Measurements from ENCODE around the gene TUBB8B.
"Not testable (repeated sequence)": the region's sequence is repeated elsewhere in the genome, so short reads cannot be mapped to it uniquely, and the experiment has no call there.

TUBB8B gene

DNA sequence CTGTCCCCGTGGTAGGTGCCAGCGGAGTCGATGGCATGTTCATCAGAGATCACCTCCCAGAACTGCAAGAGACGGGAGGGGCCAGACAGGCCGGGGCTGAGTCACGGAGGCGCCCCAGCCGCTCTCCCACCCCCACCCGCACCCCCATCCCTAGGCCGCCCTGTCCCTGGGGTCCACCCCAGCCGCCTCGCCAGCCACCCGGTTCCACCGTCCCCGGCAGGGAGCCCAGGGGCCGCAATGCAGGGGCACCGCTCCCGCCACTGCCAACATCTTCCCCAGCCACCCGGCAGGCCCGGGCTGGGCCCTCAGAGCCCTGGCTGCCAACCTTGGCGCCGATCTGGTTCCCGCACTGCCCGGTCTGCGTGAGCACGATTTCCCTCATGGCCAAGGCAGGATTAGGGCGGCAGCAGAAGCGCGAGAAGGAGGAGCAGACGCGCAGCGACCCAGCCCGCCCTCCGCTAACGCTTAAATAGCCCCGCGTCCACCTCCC is at the start of gene TUBB8B:
TSS of gene TUBB8B (minus strand) at position 440 of the 490 bp plus-strand sequence. CDS start at position 382, 58 bp downstream.
- not testable (repeated sequence) for DNase-seq (ENCODE audit: low spot score)

DNA sequence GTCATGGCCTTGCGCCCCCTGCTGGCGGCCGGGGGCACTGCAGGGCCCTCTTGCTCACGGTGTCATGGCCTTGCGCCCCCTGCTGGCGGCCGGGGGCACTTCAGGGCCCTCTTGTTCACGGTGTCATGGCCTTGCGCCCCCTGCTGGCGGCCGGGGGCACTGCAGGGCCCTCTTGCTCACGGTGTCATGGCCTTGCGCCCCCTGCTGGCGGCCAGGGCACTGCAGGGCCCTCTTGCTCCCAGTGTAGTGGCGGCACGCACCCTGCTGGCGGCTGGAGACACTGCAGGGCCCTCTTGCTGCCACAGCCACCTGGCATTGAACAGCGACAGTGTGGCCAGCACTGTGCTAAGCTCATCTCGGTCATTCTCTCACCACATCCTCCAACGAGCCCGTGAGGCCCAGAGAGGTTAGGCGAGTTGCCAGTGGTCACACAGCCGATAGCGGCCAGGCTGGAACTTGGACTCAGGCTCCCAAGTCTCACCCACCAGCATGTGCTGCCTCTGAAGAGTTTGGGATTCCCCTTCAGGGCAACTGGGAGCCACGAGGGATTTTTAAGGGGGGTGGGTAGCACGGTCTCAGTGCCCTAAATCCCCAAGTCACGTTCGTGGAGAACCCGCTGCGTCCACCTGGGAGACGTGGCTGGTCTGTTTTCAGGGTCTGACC is 48.0 kb upstream of the TUBB8B start:
- not testable (repeated sequence) for DNase-seq (ENCODE audit: low spot score)

DNA sequence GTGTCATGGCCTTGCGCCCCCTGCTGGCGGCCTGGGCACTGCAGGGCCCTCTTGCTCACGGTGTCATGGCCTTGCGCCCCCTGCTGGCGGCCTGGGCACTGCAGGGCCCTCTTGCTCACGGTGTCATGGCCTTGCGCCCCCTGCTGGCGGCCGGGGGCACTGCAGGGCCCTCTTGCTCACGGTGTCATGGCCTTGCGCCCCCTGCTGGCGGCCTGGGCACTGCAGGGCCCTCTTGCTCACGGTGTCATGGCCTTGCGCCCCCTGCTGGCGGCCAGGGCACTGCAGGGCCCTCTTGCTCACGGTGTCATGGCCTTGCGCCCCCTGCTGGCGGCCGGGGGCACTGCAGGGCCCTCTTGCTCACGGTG is 47.3 kb upstream of the TUBB8B start:
- not testable (repeated sequence) for DNase-seq (ENCODE audit: low spot score)

DNA sequence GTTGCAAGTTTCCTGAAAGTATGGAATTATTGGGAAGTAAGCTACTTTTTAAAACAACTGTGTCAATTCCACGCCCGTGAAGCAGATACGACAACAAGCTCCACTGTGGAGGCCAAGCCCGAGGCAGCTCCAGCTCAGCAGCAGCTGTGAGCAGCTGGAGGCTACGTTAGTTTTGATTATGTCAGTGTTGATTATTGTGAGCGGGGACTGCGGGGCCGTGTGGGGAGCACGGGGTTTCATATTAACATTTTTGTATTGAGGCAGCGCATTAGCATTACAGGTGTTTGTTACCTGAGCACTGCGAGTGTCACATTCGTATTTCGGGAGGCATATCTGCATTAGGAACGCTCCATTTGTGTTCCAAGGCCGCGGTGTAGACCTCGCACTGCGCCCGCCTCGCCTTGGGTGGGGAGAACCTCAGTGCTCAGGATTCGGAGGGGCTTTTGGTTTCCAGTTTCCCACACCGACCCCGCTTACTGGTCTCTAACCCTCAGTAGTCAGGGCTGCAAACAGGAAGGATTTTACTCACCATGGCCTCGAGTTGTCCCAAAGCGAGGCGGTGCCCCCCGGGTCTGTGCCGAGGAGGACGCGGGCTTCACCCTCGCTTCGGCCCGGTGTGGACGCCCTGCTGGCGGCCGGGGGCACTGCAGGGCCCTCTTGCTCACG is 46.8 kb upstream of the TUBB8B start:
- DNase-seq (ENCODE audit: low spot score): not testable (repeated sequence)

DNA sequence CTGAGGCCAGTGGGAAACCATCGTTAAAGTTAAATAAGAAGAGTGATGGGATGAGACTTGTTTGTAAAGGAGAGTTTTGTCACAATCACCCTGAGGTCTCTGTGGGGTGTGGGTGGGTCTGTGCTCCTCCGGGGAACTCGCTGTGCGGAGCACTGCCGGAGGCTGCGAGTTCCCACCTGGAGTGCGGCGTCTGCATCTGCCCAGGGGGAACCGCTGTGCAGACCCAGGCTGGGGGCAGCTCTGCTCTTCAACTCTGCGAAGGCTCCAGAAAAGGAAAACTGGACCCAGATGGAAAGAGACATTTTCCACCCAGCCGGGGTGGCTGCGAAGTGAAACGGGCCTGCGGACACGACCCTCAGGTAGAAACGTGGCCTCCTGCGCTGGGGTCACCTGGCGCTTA is 46.2 kb upstream of the TUBB8B start:
- not testable (repeated sequence) for DNase-seq (ENCODE audit: low spot score)

DNA sequence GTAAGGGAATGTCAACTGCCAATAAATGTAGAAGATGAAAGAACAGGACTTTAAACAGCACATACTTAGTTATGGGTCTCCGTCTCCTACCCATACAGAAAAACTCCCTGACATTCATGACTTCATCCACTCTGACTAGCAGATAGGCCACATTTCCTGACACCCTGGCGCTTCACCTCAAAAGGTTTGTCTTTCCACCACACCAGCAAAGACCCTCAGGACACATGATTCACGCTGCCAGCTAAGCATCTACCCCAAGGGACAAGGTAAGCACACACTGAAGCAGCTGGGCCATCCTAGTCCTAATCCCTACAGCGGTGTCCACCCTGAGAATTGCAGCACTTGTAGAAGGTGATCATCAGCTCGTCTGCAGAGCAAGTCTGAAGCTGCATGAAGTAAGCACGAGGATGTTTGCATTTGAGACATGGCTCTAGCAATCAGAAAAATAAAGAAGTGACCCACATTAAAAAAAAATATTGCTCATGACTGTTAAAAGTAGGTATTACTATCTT is 44.5 kb upstream of the TUBB8B start:
- not testable (repeated sequence) for DNase-seq (ENCODE audit: low spot score)

DNA sequence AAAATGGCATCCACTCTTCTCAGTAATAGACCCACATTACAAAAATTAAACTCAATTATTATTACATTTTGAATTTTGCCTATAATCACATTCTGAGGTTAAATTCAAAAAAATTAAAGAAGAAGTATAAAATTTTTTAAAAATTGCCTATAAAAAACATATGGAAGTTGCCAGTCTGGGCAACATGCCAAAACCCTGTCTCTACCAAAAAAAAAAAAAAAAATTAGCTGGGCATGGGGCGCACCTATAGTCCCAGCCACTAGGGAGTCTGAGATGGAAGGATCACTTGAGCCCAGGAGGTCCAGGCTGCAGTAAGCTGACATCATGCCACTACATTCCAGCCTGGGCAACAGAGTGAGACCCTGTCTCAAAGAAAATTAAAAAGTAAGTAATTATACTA is 42.1 kb upstream of the TUBB8B start:
- not testable (repeated sequence) for DNase-seq (ENCODE audit: low spot score)

DNA sequence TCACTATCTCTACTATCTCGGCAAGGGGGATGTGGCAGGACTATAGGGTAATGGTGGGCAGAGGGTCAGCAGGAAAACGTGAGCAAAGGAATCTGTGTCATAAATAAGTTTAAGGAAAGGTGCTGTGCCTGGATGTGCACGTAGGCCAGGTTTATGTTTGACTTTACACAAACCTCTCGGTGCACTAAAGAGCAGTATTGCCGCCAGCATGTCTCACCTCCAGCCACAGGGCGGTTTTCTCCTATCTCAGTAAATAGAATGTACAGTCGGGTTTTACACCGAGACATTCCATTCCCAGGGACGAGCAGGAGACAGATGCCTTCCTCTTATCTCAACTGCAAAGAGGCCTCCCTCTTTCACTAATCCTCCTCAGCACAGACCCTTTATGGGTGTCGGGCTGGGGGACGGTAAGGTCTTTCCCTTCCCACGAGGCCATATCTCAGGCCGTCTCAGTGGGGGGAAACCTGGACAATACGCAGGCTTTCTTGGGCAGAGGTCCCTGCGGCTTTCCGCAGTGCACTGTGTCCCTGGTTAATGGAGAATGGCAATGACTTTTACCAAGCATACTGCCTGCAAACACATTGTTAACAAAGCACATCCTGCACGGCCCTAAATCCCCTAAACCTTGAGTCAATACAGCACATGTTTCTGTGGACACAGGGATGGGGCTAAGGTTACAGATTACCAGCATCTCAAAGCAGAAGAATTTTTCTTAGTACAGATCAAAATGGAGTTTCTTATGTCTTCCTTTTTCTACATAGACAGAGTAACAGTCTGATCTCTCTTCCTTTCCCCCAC is 41.2 kb upstream of the TUBB8B start:
- not testable (repeated sequence) for DNase-seq (ENCODE audit: low spot score)

DNA sequence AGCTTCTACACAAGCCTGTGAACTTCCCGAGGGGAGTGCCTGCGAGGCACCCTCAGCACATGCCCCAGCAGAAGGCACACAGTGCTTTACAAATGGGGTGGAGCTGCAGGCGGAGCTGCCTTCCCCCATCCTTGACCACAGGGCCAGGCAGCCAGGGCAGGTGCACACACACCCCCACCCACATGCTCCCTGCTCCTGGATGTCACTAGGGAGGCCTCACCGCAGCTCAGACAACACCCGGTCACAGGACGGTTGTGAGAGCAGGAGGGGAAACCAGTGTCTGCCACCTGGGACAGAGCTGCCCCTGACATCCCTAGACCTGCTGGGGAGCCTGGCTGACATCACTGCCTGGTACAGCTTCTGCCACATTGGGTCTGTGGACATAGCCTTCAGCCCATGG is 39.7 kb upstream of the TUBB8B start:
- DNase-seq (ENCODE audit: low spot score): not testable (repeated sequence)

DNA sequence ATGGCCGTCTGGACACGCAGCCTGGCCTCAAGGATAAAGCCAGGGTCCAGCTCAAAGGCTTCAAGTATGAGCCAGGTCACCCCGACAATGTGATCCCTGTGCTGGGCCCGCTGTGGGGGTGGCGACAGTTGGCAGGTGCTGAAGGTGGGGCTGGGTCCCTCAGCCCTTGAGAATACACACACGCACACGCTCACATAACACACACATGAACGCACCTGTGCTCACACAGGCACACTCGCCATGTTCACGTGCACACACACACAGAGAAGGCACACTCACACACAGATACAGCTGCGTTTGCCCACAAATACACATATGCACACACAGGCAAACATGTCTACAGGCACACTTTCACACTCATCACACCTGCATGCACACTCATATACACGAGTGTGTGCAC is 35.4 kb upstream of the TUBB8B start:
- not testable (repeated sequence) for DNase-seq (ENCODE audit: low spot score)

DNA sequence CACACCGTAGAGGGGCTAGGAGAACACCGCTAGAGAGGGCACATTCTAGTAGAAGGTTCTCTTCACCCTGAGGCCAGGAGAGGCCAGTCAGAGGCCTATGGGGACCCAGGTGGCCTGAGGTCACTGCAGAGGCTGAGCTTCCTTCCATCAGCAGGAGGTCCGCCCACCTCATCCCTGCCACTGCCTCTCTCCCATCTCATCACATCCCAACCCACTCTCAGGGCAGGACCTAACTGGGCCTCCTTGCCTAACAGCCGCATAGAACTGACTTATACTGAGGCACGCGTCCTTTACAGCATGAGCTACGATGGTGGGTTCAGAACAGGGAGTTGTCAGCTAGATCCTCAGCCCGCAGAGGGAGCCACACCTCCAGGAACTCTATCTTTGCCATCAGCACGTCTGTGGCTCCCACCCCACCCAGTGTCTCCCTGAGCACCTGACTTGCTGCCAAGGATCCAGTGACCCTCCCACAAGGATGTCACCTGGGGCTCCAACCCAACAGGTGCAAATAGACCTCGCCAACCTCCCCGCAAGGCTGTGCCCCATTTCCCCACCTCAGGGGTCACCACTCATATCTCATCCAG is 33.3 kb upstream of the TUBB8B start:
- not testable (repeated sequence) for DNase-seq (ENCODE audit: low spot score)

DNA sequence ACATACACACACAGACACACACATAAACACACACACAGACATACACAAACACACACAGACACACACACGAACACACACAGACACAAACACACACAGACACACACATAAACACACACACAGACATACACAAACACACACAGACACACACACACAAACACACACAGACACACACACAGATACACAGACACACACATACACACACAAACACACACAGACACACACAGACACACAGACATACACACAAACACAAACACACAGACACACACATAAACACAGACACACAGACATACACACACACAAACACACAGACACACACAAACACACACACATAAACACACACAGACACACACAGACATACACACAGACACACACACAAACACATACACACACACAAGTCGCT is 31.5 kb upstream of the TUBB8B start:
- DNase-seq (ENCODE audit: low spot score): not testable (repeated sequence)

DNA sequence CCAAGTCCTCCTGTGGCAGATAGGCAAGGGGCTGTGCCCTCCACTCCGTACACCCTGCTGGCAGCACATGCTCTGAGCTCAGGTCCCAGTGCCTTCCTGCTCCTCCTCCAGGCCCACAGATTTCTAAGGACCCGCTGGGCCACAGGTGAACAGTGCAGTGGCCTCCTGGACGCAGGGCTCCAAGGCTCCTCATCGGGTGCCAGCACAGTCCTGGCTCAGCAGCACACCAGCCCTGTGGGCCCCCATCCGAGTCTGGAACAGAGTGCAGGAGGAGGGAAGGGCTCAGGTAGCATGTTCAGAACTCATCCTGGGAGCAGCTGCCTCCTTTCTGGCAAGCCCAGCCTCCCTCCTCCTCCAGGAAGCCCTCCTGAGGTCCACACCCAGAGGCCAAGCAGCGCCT is 30.8 kb upstream of the TUBB8B start:
- DNase-seq (ENCODE audit: low spot score): not testable (repeated sequence)

DNA sequence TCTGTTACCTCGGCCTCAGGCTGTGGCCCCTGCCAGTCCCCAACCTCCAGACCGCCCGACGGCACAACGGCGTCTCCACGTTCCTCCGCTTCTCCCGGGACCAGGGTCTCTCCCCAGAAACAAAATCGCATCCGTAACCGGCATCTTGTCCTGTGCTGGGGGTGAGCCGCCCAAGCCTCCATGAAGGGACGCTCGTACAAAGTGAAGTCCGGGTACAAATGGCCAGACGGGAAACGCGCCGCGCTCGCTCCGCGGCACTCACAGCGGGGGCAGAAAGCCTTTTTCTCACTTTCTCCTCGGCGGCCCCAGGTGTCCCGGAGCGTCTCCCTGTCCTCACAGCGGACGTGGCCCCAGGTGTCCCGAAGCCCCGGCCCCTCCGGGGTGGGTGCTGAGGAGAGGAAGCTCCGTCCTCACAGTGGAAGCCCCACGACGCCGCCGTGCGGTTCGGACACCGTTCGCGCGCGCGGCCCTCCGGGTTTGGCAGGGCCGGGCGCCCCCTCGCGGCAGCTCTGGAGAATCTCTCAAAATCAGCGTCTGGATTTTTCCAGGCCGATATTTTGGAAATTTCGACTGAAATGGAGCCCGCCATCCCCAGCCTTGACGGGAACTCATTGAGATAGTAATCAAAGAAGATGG is 26.2 kb upstream of the TUBB8B start:
- not testable (repeated sequence) for DNase-seq (ENCODE audit: low spot score)

DNA sequence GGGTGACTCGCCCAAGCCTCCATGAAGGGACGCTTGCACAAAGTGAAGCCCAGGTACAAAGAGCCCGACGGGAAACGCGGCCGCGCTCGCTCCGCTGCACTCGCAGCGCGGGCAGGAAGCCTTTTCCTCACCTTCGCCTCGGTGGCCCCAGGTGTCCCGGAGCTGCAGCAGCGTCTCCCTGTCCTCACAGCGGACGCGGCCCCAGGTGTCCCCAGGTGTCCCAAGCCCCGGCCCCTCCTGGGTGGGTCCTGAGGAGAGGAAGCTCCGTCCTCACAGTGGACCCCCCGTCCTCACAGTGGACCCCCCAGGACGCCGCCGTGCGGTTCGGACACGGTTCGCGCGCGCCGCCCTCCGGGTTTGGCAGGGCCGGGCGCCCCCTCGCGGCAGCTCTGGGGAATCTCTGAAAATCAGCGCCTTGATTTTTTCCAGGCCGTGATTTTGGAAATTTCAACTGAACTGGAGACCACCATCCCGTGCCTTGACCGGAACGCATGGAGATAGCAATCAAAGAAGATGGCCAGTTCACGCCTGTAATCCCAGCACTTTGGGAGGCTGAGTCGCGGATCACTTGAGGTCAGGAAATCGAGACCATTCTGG is 23.9 kb upstream of the TUBB8B start:
- DNase-seq (ENCODE audit: low spot score): not testable (repeated sequence)

DNA sequence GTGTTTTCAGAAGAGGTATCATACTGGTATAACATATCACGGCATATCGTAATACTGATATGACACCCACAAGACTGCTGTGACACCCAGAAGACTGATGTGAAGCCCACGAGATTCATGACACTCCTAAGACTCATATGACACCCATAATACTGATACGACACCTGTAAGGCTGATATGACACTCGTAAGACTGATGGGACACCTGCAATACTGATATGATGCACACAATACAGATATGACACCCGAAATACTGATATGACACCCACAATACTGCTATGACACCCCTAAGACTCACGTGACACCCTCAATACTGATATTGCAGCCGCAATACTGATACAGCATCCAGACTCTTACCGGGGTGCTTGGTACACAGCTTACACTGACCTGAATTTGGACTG is 18.3 kb upstream of the TUBB8B start:
- DNase-seq (ENCODE audit: low spot score): not testable (repeated sequence)

DNA sequence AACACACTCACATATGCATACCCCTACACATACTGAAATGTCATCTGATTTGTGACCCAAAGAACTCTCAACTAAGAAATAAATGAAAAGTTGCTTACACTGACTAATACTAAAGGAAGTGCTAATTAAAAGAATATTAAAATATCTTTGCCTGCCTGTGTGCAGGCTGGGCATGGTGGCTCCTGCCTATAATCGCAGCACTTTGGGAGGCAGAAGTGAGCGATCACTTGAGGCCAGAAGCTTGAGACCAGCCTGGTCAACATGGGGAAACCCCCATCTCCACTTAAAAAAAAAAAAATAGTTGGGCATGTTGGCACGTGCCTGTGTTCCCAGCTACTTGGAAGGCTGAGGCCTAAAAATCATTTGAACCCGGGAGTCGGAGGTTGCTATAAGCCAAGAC is 14.9 kb upstream of the TUBB8B start:
- DNase-seq (ENCODE audit: low spot score): not testable (repeated sequence)

DNA sequence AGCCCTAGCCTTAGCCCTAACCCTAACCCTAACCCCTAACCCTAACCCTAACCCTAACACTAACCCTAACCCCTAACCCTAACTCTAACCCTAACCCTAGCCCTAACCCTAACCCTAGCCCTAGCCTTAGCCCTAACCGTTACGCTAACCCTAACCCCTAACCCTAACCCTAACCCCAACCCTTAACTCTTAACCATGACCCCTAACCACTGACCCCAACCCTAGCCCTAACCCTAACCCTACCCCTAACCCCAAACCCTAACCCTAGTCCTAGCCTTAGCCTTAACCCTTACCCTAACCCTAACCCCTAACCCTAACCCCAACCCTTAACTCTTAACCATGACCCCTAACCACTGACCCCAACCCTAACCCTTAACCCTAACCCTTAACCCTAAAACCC is 14.2 kb upstream of the TUBB8B start:
- not testable (repeated sequence) for DNase-seq (ENCODE audit: low spot score)

DNA sequence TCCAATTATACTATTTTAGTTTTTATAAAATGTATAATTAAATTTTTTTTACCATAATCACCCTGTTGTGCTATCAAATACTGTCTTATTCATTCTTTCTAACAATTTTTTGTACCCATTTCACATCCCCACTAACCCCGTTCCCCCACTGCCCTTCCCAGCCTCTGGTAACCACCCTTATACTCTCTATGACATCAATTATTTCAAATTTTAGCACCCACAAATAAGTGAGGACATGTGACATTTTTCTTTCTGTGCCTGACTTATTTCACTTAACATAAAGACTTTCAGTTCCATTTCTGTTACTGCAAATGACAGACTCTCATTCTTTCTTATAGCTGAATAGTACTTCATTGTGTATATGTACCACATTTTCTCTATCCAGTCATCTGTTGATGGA is 5.0 kb upstream of the TUBB8B start:
- not testable (repeated sequence) for DNase-seq (ENCODE audit: low spot score)

DNA sequence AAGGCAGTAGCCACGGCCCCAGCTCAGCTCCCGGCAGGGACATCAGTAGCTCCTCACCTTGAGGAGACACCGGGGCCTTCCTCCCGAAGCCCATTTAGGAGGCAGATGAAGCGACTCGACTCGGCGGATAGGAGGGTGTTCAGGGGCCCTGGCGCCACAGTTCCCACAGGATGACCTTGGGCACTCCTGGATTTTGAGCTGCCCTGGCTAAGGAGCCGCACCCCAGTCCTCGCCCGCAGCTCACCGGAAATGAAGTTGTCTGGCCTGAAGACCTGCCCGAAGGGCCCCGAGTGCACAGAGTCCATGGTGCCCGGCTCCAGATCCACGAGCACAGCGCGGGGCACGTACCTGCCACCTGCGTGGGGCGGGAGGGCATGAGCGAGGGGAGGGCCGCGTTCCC is 719 bp downstream of the TUBB8B start:
- not testable (repeated sequence) for DNase-seq (ENCODE audit: low spot score)

DNA sequence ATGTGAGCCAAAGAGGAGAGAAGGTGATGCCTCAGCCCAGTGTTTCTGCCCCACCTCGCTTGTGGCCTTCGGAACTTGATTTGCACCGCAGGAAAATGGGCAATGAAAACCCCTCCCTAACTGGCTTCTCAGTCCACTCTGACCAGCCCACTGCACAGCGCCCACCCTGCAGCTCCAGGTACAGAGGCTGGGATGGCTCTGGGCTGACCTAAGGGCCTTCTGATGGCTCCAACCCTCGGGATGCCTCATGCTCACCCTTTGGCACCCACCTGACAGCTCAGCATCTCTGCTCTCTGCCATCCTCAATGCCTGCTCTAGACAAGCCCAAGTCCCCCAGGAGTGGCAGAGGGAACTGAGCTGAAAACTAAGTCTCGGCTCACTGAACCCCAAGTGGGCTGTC is 36.2 kb downstream of the TUBB8B start:
- not testable (repeated sequence) for DNase-seq (ENCODE audit: low spot score)

Data from GM03348 (cell line).